ENCODE measurements around the gene USP3.

DNA sequence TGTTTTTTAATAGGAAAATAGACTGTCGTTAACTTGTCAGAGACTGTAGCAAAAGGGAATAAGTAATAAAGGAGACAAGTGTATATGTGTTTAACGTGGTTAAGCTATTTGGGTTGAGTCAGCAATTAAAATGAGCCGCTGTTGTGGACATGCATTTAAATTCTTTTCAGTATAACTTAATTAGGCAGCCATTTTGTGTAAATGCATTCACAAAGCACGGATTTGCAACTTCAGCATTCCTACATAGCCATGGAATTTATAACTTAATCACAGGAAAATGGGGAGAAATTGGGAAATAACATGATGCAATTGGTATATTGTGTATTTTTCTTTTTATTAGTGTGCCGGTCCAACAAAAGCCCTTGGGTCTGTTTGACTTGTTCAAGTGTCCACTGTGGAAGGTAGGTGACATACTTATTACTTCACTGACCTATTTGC, 27.9 kb downstream of the USP3 start:
- no peak for TF ChIP-seq EGR1 (IDR thresholded peaks at IDR 0.05)
- TF ChIP-seq, protein P1, sequence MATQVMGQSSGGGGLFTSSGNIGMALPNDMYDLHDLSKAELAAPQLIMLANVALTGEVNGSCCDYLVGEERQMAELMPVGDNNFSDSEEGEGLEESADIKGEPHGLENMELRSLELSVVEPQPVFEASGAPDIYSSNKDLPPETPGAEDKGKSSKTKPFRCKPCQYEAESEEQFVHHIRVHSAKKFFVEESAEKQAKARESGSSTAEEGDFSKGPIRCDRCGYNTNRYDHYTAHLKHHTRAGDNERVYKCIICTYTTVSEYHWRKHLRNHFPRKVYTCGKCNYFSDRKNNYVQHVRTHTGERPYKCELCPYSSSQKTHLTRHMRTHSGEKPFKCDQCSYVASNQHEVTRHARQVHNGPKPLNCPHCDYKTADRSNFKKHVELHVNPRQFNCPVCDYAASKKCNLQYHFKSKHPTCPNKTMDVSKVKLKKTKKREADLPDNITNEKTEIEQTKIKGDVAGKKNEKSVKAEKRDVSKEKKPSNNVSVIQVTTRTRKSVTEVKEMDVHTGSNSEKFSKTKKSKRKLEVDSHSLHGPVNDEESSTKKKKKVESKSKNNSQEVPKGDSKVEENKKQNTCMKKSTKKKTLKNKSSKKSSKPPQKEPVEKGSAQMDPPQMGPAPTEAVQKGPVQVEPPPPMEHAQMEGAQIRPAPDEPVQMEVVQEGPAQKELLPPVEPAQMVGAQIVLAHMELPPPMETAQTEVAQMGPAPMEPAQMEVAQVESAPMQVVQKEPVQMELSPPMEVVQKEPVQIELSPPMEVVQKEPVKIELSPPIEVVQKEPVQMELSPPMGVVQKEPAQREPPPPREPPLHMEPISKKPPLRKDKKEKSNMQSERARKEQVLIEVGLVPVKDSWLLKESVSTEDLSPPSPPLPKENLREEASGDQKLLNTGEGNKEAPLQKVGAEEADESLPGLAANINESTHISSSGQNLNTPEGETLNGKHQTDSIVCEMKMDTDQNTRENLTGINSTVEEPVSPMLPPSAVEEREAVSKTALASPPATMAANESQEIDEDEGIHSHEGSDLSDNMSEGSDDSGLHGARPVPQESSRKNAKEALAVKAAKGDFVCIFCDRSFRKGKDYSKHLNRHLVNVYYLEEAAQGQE (IDR thresholded peaks at IDR 0.05; ENCODE audit: low read depth): no peak
- no peak for TF ChIP-seq NFIC (IDR thresholded peaks at IDR 0.05)
- TF ChIP-seq, protein P2, sequence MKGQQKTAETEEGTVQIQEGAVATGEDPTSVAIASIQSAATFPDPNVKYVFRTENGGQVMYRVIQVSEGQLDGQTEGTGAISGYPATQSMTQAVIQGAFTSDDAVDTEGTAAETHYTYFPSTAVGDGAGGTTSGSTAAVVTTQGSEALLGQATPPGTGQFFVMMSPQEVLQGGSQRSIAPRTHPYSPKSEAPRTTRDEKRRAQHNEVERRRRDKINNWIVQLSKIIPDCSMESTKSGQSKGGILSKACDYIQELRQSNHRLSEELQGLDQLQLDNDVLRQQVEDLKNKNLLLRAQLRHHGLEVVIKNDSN (IDR thresholded peaks at IDR 0.05): no peak
